Mononuclear cell (primary cell): ENCODE data around the gene ANKMY1. TPM values are rescaled to one million over a fixed set of nuclear protein-coding genes. Genes with fewer than 3 reads are reported as not detected.

Experiments used
- H3K27me3 ChIP-seq: 2 replicates; pipeline ENCODE4 v1.6.0; 2011; ENCODE audit warnings: low read length, control low read depth; ENCODE audit not compliant: insufficient read depth
- H3K4me1 ChIP-seq: 2 replicates; pipeline ENCODE4 v1.5.1; 2011; ENCODE audit warnings: mild to moderate bottlenecking, low read length, control low read depth; ENCODE audit not compliant: insufficient read depth
- H3K4me3 ChIP-seq: 2 replicates; pipeline ENCODE4 v1.5.1; 2011; ENCODE audit warnings: mild to moderate bottlenecking, low read length, moderate library complexity
- H3K9me3 ChIP-seq: 2 replicates; pipeline ENCODE4 v1.5.1; 2011; ENCODE audit warnings: low read depth, mild to moderate bottlenecking, control low read depth, low read length
- total RNA-seq: library from RNA; depleted of rRNA; stranded (reverse); fragments of >200 nt; gene quantifications from one replicate; pipeline ENCODE4 v1.2.3, GENCODE V29; 2012

ANKMY1 gene
- total RNA-seq, 1 donor, result 24.1 TPM

DNA sequence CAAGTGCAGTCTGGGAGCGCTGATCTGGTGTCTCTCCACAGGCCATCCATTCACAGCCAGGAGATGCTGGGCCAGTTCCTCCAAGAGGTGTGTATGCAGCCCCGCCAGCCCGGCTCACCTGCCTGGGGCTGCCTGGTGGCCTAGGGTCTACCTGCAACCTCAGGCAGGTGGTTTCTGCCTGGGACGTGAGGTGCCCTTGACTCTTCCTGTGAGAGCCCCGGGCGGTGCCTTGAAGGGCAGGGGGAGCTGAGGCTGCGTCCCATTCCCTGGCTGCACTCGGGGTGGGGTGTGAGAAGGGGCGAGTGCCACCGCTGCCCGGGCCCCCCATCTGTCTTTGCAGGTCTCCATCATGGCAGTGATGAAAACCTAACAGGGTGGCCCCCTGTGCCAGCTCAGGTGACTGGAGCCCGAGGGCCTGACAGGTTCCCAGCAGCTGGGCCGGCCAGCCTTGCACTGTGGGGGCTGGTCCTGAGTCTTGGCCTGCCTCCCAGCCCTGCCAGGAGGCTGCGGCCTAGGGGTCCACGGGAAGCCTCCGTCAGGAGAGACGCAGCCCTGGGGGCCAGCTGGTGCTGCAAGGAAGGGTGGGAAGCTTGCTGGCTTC, 40.6 kb upstream of the ANKMY1 start:
- Histone ChIP-seq H3K27me3 (no peaks in the 10 kb centered on the region), H3K4me3 (no peak overlapping the region), H3K9me3 (no peaks in the 10 kb centered on the region), H3K4me1 (no peaks in the 10 kb centered on the region)

GRCh38 chr2:240597419-240598181, 39.8 kb upstream of the ANKMY1 start:
- Histone ChIP-seq H3K27me3 (no peaks in the 10 kb centered on the region), H3K9me3 (no peaks in the 10 kb centered on the region), H3K4me3 (no peak overlapping the region), H3K4me1 (no peaks in the 10 kb centered on the region)

GRCh38 chr2:240597054-240597418, 39.2 kb upstream of the ANKMY1 start:
- Histone ChIP-seq H3K4me1 (no peaks in the 10 kb centered on the region), H3K4me3 (no peak overlapping the region), H3K9me3 (no peaks in the 10 kb centered on the region), H3K27me3 (no peaks in the 10 kb centered on the region)

DNA sequence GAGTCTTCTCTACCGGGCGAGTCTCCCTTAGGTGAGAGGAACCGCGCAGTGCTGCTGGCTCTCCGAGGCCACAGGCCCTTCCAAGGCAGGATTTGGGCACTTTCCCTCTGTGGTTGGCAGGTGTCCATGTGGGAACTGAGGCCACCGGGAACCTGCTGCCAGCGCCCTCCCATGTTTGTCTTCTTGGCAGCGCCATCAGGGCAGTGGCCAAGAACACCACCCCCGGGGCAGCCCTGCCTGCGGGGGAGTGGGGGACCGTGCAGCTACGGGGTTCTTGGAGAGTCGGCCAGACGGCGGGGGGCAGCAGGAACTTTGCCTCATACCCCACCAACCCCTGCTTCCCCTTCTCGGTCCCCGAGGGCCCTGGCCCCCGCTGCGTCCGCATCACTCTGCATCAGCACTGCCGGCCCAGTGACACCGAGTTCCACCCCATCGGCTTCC, 38.7 kb upstream of the ANKMY1 start:
- Histone ChIP-seq H3K9me3 (no peaks in the 10 kb centered on the region), H3K4me3 (no peak overlapping the region), H3K27me3 (no peaks in the 10 kb centered on the region)

DNA sequence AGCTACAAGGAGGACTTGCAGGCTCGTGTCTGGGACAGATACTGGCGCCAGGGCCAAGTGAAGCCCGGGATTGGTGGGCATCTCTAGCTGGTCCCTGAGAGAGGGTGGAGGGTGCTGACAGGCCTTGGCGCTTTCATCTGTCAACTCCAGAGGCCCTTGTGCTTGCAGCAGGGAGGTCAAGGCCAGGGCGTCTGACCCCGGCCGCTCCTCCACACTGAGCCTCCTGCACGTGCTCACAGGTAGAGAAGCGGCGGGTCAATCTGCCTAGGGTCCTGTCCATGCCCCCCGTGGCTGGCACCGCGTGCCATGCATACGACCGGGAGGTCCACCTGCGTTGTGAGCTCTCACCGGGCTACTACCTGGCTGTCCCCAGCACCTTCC, 38.3 kb upstream of the ANKMY1 start:
- Histone ChIP-seq H3K4me3 (no peak overlapping the region), H3K27me3 (no peaks in the 10 kb centered on the region), H3K9me3 (no peaks in the 10 kb centered on the region), H3K4me1 (no peaks in the 10 kb centered on the region)

More for the DNA sequence above, 38.7 kb upstream of the ANKMY1 start:
- no peaks in the 10 kb centered on the region for H3K4me1 ChIP-seq

DNA sequence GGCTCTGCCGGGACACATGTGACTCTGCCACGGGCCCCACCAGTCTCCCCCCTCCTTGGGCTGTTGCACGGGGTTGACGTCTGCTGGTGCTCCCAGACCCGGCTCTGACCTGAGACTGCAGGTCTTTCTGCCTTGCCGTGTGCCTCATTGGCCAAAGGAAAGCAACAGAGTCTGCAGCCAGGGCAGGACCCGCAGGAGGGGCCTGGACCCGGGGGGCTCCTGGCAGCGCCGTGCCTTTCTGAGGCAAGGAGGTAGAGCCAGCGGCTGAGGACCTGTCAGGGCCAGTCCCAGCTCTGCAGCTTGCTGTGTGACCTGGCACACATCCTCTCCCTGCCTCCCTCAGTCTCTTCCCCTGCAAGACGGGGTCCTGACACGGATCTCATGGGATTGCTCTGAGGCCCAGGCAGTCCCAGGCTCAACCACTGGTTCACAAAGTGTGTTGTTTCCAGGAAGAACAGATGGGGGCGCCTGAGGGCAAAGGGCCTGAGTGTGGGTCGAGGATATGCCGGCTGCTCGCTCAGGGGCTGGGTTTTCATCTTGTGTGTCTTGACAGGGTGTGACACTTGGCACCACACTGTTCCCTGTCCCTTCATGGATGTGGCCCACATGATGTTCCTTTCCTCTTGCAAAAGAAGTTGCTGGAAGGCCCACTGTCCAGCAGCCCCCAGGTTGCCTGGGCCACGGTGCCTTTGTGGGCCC, 37.7 kb upstream of the ANKMY1 start:
- no peaks in the 10 kb centered on the region for H3K4me1 ChIP-seq
- no peak overlapping the region for H3K4me3 ChIP-seq
- no peaks in the 10 kb centered on the region for H3K27me3 ChIP-seq
- H3K9me3 ChIP-seq, result no peaks in the 10 kb centered on the region

- Histone ChIP-seq H3K4me1 (no peaks in the 10 kb centered on the region), H3K4me3 (no peak overlapping the region)
Observed at GRCh38 chr2:240594511-240595380, 37.0 kb upstream of the ANKMY1 start.

GRCh38 chr2:240593703-240594451, 36.1 kb upstream of the ANKMY1 start:
- H3K4me3 ChIP-seq, result no peak overlapping the region
- no peaks in the 10 kb centered on the region for H3K27me3 ChIP-seq
- no peaks in the 10 kb centered on the region for H3K4me1 ChIP-seq
- H3K9me3 ChIP-seq, result no peaks in the 10 kb centered on the region

More at GRCh38 chr2:240594511-240595380, 37.0 kb upstream of the ANKMY1 start:
- Histone ChIP-seq H3K27me3 (no peaks in the 10 kb centered on the region), H3K9me3 (no peaks in the 10 kb centered on the region)

GRCh38 chr2:240593026-240593702, 35.4 kb upstream of the ANKMY1 start:
- Histone ChIP-seq H3K9me3 (no peaks in the 10 kb centered on the region), H3K4me1 (peaks cover 6% of the 10 kb centered on the region), H3K4me3 (no peak overlapping the region), H3K27me3 (no peaks in the 10 kb centered on the region)

- no peaks in the 10 kb centered on the region for H3K9me3 ChIP-seq
- no peaks in the 10 kb centered on the region for H3K27me3 ChIP-seq
- H3K4me1 ChIP-seq, result peaks cover 19% of the 10 kb centered on the region
- no peak overlapping the region for H3K4me3 ChIP-seq
Observed at GRCh38 chr2:240591784-240592183, 34.0 kb upstream of the ANKMY1 start.

DNA sequence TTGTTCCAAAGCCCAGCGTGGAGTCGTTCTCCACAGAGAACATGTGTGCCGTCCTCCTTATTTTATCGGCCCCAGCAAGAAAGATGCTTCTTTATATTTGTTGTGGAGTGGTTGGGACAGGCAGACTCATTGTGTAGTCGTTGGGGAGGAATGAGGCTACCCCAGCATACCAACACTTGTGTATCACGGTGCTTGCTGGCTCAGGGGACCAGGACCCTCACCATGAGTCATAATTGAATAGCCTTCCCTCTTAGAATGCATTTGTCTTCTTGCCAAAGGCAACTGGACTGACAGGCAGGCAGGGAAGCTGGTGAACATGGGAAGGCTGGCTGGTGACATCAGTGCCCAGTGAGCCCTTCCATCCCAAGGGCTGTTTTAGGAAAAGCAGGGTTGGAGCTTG, 33.4 kb upstream of the ANKMY1 start:
- H3K4me3 ChIP-seq, result no peak overlapping the region
- no peaks in the 10 kb centered on the region for H3K9me3 ChIP-seq
- H3K27me3 ChIP-seq, result no peaks in the 10 kb centered on the region
- H3K4me1 ChIP-seq, result peaks cover 19% of the 10 kb centered on the region

DNA sequence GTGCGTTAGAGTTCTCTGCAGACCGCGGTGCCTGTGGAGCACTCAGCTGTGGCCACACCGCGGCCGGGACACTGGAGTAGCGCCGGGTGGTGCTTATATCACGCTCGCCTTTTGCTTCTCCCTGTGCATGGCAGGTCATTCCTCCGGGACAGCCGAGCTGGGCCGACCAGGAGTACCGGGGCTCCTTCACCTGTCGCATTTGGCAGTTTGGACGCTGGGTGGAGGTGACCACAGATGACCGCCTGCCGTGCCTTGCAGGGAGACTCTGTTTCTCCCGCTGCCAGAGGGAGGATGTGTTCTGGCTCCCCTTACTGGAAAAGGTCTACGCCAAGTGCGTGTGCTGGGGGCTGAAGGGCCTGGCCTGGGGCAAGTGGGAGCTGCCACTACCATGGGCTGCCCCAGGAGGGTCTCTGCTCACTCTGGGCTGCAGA, 32.9 kb upstream of the ANKMY1 start:
- no peak overlapping the region for H3K4me3 ChIP-seq
- no peaks in the 10 kb centered on the region for H3K27me3 ChIP-seq
- no peaks in the 10 kb centered on the region for H3K9me3 ChIP-seq
- H3K4me1 ChIP-seq, result peaks cover 22% of the 10 kb centered on the region

DNA sequence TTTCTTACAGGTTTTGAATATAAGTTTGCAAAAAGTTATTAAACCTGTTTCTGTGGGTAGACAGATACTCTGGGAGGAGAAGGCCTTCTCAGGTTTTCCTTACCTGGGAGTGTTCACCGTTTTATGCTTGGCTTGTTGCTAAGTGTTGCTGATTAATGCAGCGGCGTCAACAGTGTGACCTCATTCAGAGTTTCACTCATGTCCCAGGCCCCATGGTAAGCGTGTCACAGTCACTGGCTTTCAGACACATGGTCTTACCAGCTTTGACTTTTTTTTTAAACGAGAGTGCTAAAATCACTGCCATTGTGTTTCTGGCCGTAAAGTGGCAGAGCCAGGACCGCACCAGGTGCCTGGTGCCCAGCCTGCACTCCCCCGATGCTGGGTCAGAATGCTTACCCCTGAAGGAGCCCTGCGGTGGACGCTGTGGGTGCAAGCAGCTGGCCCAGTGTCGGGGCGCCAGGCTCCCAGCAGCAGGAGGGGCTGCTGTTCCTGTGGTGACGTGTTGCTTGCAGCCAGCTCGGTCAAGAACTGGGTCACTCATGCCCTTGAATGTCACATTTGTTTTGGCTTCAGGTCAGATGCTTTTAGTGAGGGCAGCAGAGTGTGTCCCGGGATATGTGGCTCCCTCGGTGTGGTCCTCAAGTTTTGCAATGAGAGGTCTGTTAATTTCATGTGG, 32.2 kb upstream of the ANKMY1 start:
- no peaks in the 10 kb centered on the region for H3K9me3 ChIP-seq
- H3K4me1 ChIP-seq, result peaks cover 29% of the 10 kb centered on the region
- H3K27me3 ChIP-seq, result no peaks in the 10 kb centered on the region
- no peak overlapping the region for H3K4me3 ChIP-seq
